Measurements from ENCODE around the gene CFAP92.

DNA sequence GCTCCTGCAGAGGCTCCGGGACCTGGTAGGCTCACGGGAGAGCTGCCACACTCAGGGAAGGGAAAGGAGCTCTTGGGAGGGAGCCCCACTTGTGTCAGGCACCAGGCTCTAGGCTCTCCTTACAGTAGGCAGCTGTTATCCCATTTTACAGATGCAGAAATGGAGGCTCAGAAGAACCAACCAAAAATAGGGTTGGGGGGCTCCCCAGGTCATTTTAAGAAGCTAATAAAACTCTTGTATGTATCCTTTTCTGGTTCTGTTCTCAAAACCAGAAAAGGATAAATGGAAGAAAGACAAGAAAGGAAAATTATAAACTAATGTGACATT lies 43.2 kb upstream of the CFAP92 start:
- no peak for TF ChIP-seq POLR2AphosphoS5 (IDR thresholded peaks at IDR 0.05)
- TF ChIP-seq, protein P1, sequence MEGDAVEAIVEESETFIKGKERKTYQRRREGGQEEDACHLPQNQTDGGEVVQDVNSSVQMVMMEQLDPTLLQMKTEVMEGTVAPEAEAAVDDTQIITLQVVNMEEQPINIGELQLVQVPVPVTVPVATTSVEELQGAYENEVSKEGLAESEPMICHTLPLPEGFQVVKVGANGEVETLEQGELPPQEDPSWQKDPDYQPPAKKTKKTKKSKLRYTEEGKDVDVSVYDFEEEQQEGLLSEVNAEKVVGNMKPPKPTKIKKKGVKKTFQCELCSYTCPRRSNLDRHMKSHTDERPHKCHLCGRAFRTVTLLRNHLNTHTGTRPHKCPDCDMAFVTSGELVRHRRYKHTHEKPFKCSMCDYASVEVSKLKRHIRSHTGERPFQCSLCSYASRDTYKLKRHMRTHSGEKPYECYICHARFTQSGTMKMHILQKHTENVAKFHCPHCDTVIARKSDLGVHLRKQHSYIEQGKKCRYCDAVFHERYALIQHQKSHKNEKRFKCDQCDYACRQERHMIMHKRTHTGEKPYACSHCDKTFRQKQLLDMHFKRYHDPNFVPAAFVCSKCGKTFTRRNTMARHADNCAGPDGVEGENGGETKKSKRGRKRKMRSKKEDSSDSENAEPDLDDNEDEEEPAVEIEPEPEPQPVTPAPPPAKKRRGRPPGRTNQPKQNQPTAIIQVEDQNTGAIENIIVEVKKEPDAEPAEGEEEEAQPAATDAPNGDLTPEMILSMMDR (IDR thresholded peaks at IDR 0.05), result no peak
- TF ChIP-seq EP300 (IDR thresholded peaks at IDR 0.05), result no peak
- TF ChIP-seq POLR2A (IDR thresholded peaks at IDR 0.05), result no peak

All from sigmoid colon (tissue), 4 donors.